Rectal smooth muscle tissue (tissue), 1 donor: ENCODE results near the gene ATP1B3.
A peak's percentile ranks its signal among the peaks of the same experiment; 100 is the strongest.

Experiments used
- H3K27ac ChIP-seq: one replicate; pipeline ENCODE4 v1.7.0; 2013; ENCODE audit warnings: low read depth, low read length, inconsistent platforms
- H3K27me3 ChIP-seq: one replicate; pipeline ENCODE4 v1.7.0; 2013; ENCODE audit warnings: low read length; ENCODE audit not compliant: control insufficient read depth, insufficient read depth
- H3K36me3 ChIP-seq: one replicate; pipeline ENCODE4 v1.7.0; 2013; ENCODE audit warnings: low read length; ENCODE audit not compliant: control insufficient read depth, insufficient read depth
- H3K4me1 ChIP-seq: one replicate; pipeline ENCODE4 v1.7.0; 2013; ENCODE audit warnings: low read length; ENCODE audit not compliant: control insufficient read depth, insufficient read depth
- H3K4me3 ChIP-seq: one replicate; pipeline ENCODE4 v1.7.0; 2013; ENCODE audit warnings: low read length
- H3K9ac ChIP-seq: one replicate; pipeline ENCODE4 v1.7.0; 2013; ENCODE audit warnings: low read length

ATP1B3 gene

DNA sequence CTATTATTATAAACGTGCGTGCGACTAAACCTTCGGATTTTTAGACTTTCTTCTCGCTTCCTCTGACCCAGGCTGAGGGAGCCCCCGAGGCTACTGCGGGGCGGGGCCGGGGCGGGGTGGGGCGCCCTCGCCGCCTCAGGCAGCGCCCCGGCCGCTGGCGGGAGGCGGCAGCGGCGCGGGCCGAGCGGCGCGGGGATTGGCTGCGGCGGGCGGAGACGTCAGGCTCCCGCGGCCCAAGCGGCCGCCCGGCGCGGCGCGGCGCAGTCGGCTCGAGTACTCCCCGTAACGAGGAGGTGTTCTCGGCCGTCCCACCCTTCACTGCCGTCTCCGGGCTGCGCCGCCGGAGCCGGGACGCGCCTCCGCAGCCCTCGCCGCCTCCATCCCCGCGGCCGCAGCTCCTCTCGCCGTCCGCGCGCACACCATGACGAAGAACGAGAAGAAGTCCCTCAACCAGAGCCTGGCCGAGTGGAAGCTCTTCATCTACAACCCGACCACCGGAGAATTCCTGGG lies at the start of gene ATP1B3:
Gene ATP1B3, plus strand, starts transcription at position 263 of the 510 bp plus-strand sequence. Its CDS starts 159 bp downstream, at position 422.
- H3K9ac ChIP-seq, result peak within 1 kb of the TSS; percentile 88

DNA sequence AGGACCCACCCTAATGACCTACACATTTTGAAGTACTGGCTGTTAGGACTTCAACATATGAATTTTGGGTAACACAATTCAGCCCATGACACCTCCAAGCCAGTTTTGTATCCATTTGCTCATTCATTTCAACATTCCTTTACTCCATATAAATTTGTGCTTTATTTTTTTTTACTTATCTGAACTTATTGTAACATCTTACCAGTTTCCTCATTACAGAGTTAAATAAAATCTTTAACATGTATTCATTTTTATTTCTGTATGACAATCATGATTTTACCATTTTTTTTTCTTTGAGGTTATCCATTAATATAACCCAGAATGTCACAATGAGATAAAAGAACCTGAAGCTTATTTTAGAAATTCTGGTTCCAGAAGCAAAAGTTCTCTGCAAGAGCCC lies 48.0 kb upstream of the ATP1B3 start:
- H3K4me1 ChIP-seq, result no peaks in the 10 kb centered on the region
- no peak overlapping the region for H3K9ac ChIP-seq
- H3K27ac ChIP-seq, result no peak overlapping the region
- H3K36me3 ChIP-seq, result no peaks in the 10 kb centered on the region
- H3K27me3 ChIP-seq, result no peaks in the 10 kb centered on the region
- no peak overlapping the region for H3K4me3 ChIP-seq

More for the DNA sequence above, at the start of gene ATP1B3:
- H3K27me3 ChIP-seq, result no peaks in the 10 kb centered on the region
- H3K4me3 ChIP-seq, result peak within 1 kb of the TSS; percentile 90
- H3K4me1 ChIP-seq, result peaks cover 16% of the 10 kb centered on the region
- no peaks in the 10 kb centered on the region for H3K36me3 ChIP-seq
- peak within 1 kb of the TSS; percentile 99 for H3K27ac ChIP-seq

DNA sequence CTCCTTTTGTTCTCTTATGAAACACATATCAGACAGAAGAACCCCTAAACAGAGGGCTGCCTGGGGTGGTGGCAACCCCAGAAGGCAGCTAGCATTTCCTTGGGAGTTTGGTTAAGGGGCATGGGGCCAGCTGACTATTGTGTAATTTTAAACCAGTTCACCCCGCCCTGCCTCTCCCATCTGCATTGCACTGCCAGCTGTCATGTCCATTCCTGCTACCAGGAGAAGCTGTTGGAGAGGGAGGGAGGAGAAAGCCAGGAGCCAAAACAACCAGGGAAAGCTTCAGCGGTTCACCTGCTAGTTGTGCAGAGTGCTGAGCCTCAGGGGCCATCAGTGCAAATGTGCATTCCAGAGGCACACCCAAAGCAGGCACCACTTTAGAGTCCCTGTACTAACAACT lies 47.6 kb upstream of the ATP1B3 start:
- no peaks in the 10 kb centered on the region for H3K27me3 ChIP-seq
- H3K27ac ChIP-seq, result no peak overlapping the region
- H3K36me3 ChIP-seq, result no peaks in the 10 kb centered on the region
- no peak overlapping the region for H3K9ac ChIP-seq
- no peak overlapping the region for H3K4me3 ChIP-seq
- H3K4me1 ChIP-seq, result no peaks in the 10 kb centered on the region

DNA sequence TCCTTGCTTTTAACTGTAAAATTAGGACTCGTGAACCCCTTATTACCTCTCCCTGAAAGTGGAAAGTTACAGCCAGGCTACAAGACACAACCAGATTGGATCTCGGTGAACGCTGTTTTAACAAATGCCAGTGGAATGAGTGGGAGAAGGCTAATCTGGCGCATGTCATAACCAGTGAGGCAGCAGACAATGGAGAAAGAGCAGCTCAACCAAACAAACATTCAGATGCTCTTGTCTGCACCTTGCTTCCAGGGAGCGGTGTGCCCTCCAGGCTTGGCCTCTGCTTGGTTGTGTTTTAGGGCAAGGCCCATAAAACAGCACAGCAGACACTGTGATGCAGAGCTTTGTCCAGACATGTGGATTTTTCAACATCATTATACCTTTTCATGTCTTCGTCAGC lies 45.9 kb upstream of the ATP1B3 start:
- H3K36me3 ChIP-seq, result no peaks in the 10 kb centered on the region
- no peaks in the 10 kb centered on the region for H3K27me3 ChIP-seq
- no peaks in the 10 kb centered on the region for H3K4me1 ChIP-seq
- H3K9ac ChIP-seq, result no peak overlapping the region
- H3K27ac ChIP-seq, result no peak overlapping the region
- H3K4me3 ChIP-seq, result no peak overlapping the region

DNA sequence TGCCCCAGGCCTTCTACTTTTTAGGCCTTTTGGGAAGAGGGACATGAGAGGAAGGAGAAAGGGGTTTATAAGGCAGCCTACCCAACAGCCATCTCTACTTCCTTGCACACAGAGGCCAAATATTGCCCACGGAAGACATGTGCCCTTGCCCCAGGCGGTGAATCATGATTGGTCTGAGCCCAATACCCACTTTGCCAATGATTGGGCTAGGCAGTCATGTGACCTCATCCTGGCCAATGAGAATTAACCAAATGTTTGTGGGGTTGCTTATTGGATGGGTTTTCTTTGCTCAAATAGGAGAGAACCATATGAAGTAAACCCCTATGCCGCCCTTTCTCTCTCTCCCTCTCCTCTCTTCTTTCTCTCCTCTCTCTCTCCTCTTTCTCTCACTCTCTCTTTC lies 42.2 kb upstream of the ATP1B3 start:
- no peak overlapping the region for H3K9ac ChIP-seq
- H3K4me3 ChIP-seq, result no peak overlapping the region
- no peaks in the 10 kb centered on the region for H3K4me1 ChIP-seq
- no peak overlapping the region for H3K27ac ChIP-seq
- H3K27me3 ChIP-seq, result no peaks in the 10 kb centered on the region
- H3K36me3 ChIP-seq, result no peaks in the 10 kb centered on the region

DNA sequence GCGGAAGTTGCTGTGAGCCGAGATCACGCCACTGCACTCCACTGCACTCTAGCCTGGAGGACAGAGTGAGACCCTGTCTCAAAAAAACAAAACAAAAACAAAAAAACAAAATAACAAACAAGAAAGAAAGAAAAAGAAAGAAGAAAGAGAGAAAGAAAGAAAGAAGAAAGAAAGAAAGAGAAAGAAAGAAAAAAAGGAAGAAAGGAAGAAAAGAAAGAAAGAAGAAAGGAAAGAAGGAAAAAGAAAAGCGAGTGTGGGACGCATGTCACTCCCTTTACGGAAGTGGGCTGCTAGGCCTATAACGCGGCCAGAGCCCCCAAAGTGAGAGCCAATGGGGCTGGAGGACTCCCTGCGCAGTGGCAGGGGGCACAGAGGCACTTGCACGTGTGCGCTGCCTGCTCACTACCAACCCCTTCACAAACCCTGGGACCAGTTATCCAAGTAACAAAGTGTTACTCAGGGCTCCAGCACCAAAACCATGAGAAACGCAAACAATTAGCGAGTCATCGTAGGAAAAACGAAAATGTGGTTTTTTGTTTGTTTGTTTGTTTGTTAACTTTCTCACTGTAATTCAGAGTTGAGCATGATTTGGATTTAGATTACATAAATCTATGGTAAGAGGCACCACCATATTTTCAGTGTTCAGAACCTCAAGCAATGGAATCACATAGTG lies 40.8 kb upstream of the ATP1B3 start:
- Histone ChIP-seq H3K27ac (no peak overlapping the region), H3K4me3 (no peak overlapping the region), H3K27me3 (no peaks in the 10 kb centered on the region), H3K36me3 (no peaks in the 10 kb centered on the region), H3K9ac (no peak overlapping the region), H3K4me1 (no peaks in the 10 kb centered on the region)

DNA sequence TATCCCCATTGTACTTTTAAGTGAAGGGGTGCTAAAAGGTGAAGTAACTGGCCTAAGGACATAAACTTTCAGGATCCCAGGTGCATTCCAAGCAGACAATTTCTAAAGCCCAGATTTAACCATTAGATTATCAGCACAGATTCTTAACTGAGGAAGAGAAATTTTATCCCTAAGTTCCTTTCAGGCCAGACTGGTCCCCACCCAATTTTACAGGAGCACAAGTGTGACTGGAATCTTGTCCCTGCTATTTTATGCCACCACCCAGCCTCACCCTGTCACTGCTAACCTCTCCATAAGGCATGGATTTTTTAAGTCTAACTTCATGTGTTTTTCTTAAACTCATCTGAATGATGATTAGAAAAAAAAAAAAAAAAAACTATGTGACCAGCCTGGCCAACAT lies 37.1 kb upstream of the ATP1B3 start:
- Histone ChIP-seq H3K36me3 (no peaks in the 10 kb centered on the region), H3K9ac (no peak overlapping the region), H3K27me3 (no peaks in the 10 kb centered on the region), H3K4me3 (no peak overlapping the region), H3K4me1 (no peaks in the 10 kb centered on the region), H3K27ac (no peak overlapping the region)

DNA sequence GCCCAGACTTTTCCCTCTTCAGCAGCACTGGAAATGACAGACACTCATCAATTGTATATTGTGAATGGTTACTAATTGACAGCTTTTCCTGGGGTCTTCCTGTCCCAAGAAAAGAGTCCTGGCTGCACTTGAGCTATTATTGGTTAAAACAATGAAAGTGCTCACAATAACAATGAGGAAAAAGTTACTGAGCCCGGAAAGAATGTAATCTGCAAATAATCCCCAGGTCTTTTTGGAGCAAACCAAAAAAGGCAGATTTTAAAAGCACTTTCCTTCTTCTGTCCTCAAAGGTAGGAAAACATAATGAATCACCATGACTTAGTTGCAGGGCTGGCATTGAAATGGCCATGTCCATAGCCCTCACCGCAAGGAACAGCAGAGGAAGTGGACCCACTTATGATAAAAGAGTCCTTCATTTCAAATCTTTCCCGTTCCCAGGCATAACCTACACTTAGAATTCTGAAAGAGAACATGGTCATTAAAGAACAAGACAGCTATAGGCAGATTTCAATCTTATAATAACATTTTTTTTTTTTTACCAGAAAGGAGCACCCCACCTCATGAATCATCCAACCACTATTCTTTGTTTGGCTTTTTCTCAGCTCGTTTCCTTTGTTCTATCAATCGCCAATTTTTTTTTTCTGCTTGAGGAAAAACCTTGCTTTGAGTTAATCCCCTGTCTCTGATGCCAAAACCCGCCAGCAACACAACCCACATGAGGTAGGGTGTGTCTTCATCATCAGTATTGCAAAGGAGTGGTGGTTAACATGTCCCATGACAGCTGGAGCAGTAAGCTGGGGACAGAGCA lies 35.5 kb upstream of the ATP1B3 start:
- Histone ChIP-seq H3K27ac (no peak overlapping the region), H3K4me3 (no peak overlapping the region)

DNA sequence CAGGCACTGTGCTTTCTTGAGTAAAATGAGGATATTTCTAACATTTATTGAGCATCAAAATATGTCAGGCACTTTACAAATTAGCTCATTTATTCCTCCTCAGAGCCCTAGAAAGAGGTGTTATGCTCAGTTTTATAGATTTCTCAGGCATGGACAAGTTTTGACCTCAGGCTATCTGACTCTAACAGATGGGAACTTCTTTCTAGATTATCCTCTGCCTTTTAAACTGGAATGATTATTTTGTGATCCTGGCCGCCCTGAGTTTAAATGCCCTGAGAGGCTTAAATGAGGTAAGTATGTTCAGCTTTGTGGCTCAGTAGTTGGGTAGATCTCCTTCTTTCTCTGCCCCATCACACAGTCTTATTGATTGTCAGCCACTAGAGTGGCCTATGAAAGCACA lies 32.3 kb upstream of the ATP1B3 start:
- Histone ChIP-seq H3K27me3 (no peaks in the 10 kb centered on the region), H3K27ac (no peak overlapping the region), H3K9ac (no peak overlapping the region), H3K36me3 (no peaks in the 10 kb centered on the region), H3K4me1 (no peaks in the 10 kb centered on the region), H3K4me3 (no peak overlapping the region)

More for the DNA sequence above, 35.5 kb upstream of the ATP1B3 start:
- Histone ChIP-seq H3K9ac (no peak overlapping the region), H3K36me3 (no peaks in the 10 kb centered on the region), H3K4me1 (no peaks in the 10 kb centered on the region), H3K27me3 (no peaks in the 10 kb centered on the region)

DNA sequence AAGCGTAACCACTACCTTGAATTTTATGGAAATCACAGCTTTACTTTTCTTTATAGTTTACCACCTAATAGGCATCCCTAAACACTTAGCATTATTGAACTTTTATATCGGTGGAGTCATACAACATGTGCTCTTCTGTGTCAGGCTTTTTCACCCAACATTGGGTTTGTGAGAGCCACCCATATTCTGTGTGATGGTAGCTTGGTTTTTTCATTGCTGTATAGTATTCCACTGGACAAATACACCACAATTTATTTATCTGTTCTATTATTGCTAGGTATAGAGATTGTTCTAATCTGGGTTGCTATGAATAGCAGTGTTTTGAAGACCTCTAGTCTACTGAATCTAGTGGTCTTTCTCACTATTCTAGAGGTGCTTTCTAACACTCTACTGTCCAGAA lies 31.6 kb upstream of the ATP1B3 start:
- H3K27ac ChIP-seq, result no peak overlapping the region
- no peaks in the 10 kb centered on the region for H3K4me1 ChIP-seq
- no peaks in the 10 kb centered on the region for H3K36me3 ChIP-seq
- no peak overlapping the region for H3K4me3 ChIP-seq
- H3K27me3 ChIP-seq, result no peaks in the 10 kb centered on the region
- H3K9ac ChIP-seq, result no peak overlapping the region

DNA sequence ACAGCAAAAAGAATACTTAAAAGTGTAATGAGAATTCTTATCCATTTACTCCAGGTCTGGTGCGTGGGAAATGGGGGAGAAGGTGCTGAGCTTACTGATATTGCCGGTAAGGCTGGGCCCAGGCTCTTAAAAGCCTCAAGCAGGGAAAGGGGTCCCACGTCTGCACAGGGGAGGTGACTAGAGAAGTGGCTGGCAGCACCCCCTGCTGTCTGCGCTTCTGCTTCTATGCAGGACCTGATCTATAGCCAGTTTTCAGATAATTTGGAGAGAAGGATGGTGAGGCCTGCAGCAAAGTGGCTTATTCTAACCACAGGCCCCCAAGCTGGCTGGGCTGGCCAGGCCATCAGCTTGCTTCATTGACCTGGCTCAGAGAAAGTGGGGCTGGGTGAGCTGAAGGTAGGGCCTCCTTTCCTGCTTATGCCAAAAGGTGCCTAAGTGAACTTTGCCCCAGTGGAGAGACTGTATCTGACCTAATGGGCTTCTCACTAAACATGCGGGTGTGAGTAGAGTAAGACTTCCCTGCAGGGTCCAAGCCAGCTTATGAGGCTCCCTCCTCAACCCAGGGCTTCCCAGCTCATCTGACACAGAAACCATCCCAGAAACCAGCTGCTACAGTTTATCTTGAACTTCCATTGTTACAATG lies 30.9 kb upstream of the ATP1B3 start:
- no peaks in the 10 kb centered on the region for H3K4me1 ChIP-seq
- H3K27ac ChIP-seq, result no peak overlapping the region
- H3K9ac ChIP-seq, result no peak overlapping the region
- H3K36me3 ChIP-seq, result no peaks in the 10 kb centered on the region
- H3K27me3 ChIP-seq, result no peaks in the 10 kb centered on the region
- H3K4me3 ChIP-seq, result no peak overlapping the region

DNA sequence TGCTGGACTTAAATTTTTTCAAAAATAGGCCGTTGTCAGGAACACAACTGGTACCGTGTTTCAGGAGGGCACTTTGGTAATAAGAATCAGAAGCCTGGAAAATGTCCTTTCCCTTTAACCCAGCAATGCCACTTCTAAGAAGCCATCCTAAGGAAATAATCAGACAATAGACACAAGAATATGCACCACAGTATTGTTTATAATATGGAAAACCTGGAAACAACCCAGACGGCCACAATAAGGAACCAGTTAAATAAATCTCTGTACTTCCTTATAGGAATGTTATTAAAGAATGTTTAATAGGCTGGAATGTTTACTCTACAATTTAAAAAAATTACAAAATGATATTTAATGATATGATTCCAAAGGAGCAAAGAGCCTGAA lies 30.4 kb upstream of the ATP1B3 start:
- Histone ChIP-seq H3K9ac (no peak overlapping the region), H3K27me3 (no peaks in the 10 kb centered on the region), H3K36me3 (no peaks in the 10 kb centered on the region), H3K27ac (no peak overlapping the region), H3K4me3 (no peak overlapping the region), H3K4me1 (no peaks in the 10 kb centered on the region)
